Panc1 (cell line): ENCODE data around the gene RHBDF1. TPM values are rescaled to one million over a fixed set of nuclear protein-coding genes. Genes with fewer than 3 reads are reported as not detected.

Experiments used
- ATAC-seq: fragments of 200-7000 bp; cut with Tn5 transposase; 2 replicates; pipeline ENCODE4 v1.9.1; 2020; ENCODE audit warnings: mild to moderate bottlenecking, moderate library complexity
- BruUV-seq: library from RNA; stranded (reverse); fragments of 400-500 nt; replicated peaks from 2 replicates; lab custom pipeline; 2021; lab: Mats Ljungman, UMichigan
- CTCF ChIA-PET: fragments of 300-600 bp; sonication (Branson Sonifier 250); formaldehyde crosslinking; loops from one replicate; lab custom pipeline; 2022; ENCODE audit warnings: antibody characterized with exemption; lab: Charles Lee
- POLR2A ChIA-PET: fragments of 300-600 bp; sonication (Branson Sonifier 250); formaldehyde crosslinking; loops from one replicate; lab custom pipeline; 2022; ENCODE audit warnings: antibody characterized with exemption; lab: Charles Lee
- DNase-seq: peaks from one replicate; pipeline ENCODE4 v3.0.0-alpha.2; 2010; ENCODE audit warnings: low read depth, low spot score
- H3K27ac ChIP-seq: 2 replicates; pipeline ENCODE4 v1.5.1; 2011; ENCODE audit warnings: mild to moderate bottlenecking, low read length, inconsistent platforms
- H3K27me3 ChIP-seq: fragments of 200-500 bp; sonication (Bioruptor generic); 2 replicates; pipeline ENCODE4 v1.6.0; 2014; ENCODE audit warnings: low read length, inconsistent platforms; ENCODE audit not compliant: control insufficient read depth, insufficient read depth
- H3K36me3 ChIP-seq: fragments of 200-500 bp; sonication (Bioruptor generic); 2 replicates; pipeline ENCODE4 v1.5.1; 2014; ENCODE audit warnings: inconsistent platforms, mild to moderate bottlenecking, low read length, moderate library complexity; ENCODE audit not compliant: control insufficient read depth, insufficient read depth
- H3K4me1 ChIP-seq: 2 replicates; pipeline ENCODE4 v1.5.1; 2011; ENCODE audit warnings: inconsistent platforms, mild to moderate bottlenecking, low read length, moderate library complexity; ENCODE audit not compliant: control insufficient read depth, insufficient read depth
- H3K4me3 ChIP-seq, 2 experiments: 2 replicates each; pipeline ENCODE4 v1.5.1; 2011 to 2012; ENCODE audit warnings: low read depth in 2 of 2, low read length in 2 of 2, mild to moderate bottlenecking in 2 of 2, inconsistent platforms in 1 of 2, moderate library complexity in 1 of 2
- H3K9me3 ChIP-seq: fragments of 200-500 bp; sonication (Bioruptor generic); 2 replicates; pipeline ENCODE4 v1.5.1; 2014; ENCODE audit warnings: low read depth, mild to moderate bottlenecking, inconsistent platforms, low read length, moderate library complexity; ENCODE audit not compliant: control insufficient read depth, insufficient read depth
- POLR2AphosphoS5 ChIP-seq: IDR thresholded peaks from 2 replicates; pipeline ENCODE4 v1.6.1; 2012; ENCODE audit warnings: mild to moderate bottlenecking, low read depth, low read length, moderate library complexity
- SIN3A ChIP-seq: IDR thresholded peaks from 2 replicates; pipeline ENCODE4 v1.6.1; 2012; ENCODE audit warnings: low read depth, mild to moderate bottlenecking, low read length, moderate library complexity, borderline replicate concordance; ENCODE audit not compliant: insufficient read depth
- TCF7L2 ChIP-seq: IDR thresholded peaks from 2 replicates; pipeline ENCODE4 v1.6.1; 2011; ENCODE audit warnings: mild to moderate bottlenecking, low read depth, low read length, inconsistent platforms
- in situ Hi-C: cut with HindIII; loops from 2 replicates; pipeline ENCODE4 v1.10.0; 2016; ENCODE audit warnings: low sequenced_read_pairs, low pct_unique_long_range_greater_than_20kb
- intact Hi-C: fragments of 100-400 bp; cut with micrococcal nuclease; formaldehyde crosslinking; loops from one replicate; pipeline ENCODE4 v1.10.0; 2022; ENCODE audit not compliant: unreplicated experiment
- total RNA-seq: library from RNA; stranded (reverse); gene quantifications from one replicate; pipeline ENCODE4 v1.2.1, GENCODE V29; 2021; ENCODE audit not compliant: unreplicated experiment
- TF ChIP-seq, protein P1 (sequence below): fragments of 450-650 bp; IDR thresholded peaks from 2 replicates; pipeline ENCODE4 v1.5.1; 2017; ENCODE audit warnings: mild to moderate bottlenecking
- TF ChIP-seq, protein P2 (sequence below), 2 experiments: IDR thresholded peaks; 2 replicates each; pipeline ENCODE4 v1.6.1; 2011 to 2012; ENCODE audit warnings: low read depth in 2 of 2, control low read depth in 1 of 2, low read length in 1 of 2, mild to moderate bottlenecking in 1 of 2, moderate library complexity in 1 of 2; ENCODE audit not compliant: insufficient read depth in 1 of 2

Gene RHBDF1
- total RNA-seq, 1 experiment from 2014 or later = 41.7 TPM

DNA sequence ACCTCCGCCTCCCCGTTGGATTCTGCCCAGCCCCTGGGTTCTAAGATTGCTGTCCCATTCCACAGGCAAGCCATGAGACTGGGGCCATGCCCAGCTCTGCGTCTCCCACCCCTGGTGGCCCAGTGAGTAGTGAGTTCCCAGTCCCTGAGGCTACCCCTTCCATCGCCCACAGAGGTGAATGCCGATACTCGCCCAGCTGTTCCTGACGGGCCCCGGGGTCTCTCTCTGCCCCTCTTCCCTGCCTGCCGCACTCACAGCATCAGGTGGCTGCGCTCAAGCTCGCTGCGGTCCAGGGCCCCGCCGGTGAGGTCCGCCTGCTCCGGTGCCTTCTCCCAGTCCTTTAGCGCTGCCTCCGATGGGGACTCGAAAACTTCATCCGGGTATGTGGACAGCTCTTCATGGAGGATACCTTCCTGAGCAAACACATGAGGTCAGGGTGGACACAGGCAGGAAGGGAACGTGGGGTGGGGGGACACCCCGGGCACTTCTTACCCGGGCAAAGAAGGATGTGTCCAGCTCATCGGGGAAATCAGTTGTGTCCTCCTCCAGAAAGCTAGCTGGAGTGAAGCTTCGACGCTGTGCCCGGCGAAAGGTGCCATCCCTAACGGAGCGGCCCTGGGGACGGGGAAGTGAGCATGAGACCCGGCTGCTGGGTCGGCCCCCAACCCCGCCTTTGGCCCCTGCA, 10.0 kb downstream of the RHBDF1 start:
- in situ Hi-C loops = no loop called here
- CTCF ChIA-PET = no interaction called here
- intact Hi-C loops = no loop called here
- ATAC-seq (no peak), DNase-seq (no peak)
- no peak for TF ChIP-seq TCF7L2
- TF ChIP-seq, protein P1, sequence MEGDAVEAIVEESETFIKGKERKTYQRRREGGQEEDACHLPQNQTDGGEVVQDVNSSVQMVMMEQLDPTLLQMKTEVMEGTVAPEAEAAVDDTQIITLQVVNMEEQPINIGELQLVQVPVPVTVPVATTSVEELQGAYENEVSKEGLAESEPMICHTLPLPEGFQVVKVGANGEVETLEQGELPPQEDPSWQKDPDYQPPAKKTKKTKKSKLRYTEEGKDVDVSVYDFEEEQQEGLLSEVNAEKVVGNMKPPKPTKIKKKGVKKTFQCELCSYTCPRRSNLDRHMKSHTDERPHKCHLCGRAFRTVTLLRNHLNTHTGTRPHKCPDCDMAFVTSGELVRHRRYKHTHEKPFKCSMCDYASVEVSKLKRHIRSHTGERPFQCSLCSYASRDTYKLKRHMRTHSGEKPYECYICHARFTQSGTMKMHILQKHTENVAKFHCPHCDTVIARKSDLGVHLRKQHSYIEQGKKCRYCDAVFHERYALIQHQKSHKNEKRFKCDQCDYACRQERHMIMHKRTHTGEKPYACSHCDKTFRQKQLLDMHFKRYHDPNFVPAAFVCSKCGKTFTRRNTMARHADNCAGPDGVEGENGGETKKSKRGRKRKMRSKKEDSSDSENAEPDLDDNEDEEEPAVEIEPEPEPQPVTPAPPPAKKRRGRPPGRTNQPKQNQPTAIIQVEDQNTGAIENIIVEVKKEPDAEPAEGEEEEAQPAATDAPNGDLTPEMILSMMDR = no peak
- no peak for TF ChIP-seq SIN3A
- TF ChIP-seq, protein P2, sequence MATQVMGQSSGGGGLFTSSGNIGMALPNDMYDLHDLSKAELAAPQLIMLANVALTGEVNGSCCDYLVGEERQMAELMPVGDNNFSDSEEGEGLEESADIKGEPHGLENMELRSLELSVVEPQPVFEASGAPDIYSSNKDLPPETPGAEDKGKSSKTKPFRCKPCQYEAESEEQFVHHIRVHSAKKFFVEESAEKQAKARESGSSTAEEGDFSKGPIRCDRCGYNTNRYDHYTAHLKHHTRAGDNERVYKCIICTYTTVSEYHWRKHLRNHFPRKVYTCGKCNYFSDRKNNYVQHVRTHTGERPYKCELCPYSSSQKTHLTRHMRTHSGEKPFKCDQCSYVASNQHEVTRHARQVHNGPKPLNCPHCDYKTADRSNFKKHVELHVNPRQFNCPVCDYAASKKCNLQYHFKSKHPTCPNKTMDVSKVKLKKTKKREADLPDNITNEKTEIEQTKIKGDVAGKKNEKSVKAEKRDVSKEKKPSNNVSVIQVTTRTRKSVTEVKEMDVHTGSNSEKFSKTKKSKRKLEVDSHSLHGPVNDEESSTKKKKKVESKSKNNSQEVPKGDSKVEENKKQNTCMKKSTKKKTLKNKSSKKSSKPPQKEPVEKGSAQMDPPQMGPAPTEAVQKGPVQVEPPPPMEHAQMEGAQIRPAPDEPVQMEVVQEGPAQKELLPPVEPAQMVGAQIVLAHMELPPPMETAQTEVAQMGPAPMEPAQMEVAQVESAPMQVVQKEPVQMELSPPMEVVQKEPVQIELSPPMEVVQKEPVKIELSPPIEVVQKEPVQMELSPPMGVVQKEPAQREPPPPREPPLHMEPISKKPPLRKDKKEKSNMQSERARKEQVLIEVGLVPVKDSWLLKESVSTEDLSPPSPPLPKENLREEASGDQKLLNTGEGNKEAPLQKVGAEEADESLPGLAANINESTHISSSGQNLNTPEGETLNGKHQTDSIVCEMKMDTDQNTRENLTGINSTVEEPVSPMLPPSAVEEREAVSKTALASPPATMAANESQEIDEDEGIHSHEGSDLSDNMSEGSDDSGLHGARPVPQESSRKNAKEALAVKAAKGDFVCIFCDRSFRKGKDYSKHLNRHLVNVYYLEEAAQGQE (IDR thresholded peaks at IDR 0.05; ENCODE audit: insufficient read depth in 1 of 2, low read depth in 2 of 2, low read length in 1 of 2) = no peak
- no peak for TF ChIP-seq POLR2AphosphoS5
- Histone ChIP-seq H3K27ac (no peak overlapping the region), H3K4me3 (no peak overlapping the region), H3K4me1 (peaks cover 12% of the 10 kb centered on the region), H3K9me3 (no peaks in the 10 kb centered on the region), H3K36me3 (no peaks in the 10 kb centered on the region), H3K27me3 (no peaks in the 10 kb centered on the region)
- BruUV-seq = no TSS peak
- POLR2A ChIA-PET = no interaction called here

DNA sequence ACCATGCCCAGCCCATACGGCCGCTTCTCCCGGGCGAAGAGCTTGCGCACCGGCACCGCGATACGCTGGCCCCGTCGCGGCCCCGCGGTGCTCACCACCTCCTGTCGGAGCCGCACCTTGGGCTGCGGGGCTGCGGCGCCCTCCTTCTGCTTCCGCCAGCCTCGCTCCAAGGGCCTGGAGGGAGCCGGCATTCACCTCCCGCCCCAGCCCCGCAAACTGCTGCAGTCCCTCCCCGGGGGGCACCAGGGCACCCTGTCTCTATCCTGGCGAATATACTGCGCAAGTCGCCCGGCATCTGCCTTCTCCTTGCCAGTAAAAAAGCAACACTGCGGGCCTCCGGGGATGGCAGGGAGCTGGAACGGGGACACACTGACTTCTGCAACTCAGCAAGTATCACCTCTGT, 10.6 kb downstream of the RHBDF1 start:
- TF ChIP-seq, protein P2 (IDR thresholded peaks at IDR 0.05; ENCODE audit: insufficient read depth in 1 of 2, low read depth in 2 of 2, low read length in 1 of 2) = no peak
- TF ChIP-seq SIN3A = no peak
- TF ChIP-seq, protein P1 = no peak
- no peak for TF ChIP-seq TCF7L2
- no peak for TF ChIP-seq POLR2AphosphoS5
- BruUV-seq = no TSS peak
- POLR2A ChIA-PET = no interaction called here
- Histone ChIP-seq H3K4me3 (no peak overlapping the region), H3K4me1 (peaks cover 7% of the 10 kb centered on the region), H3K9me3 (no peaks in the 10 kb centered on the region), H3K27ac (no peak overlapping the region), H3K27me3 (no peaks in the 10 kb centered on the region), H3K36me3 (no peaks in the 10 kb centered on the region)
- ATAC-seq = no peak
- no peak for DNase-seq
- intact Hi-C loops = no loop called here
- CTCF ChIA-PET = no interaction called here
- in situ Hi-C loops = no loop called here
